HG02870 (cell line): ENCODE data around the gene ADPGK.
"Not testable (repeated sequence)": the region's sequence is repeated elsewhere in the genome, so short reads cannot be mapped to it uniquely, and the experiment has no call there.

Experiments used
- ATAC-seq: cut with Tn5 transposase; IDR thresholded peaks from one replicate; pipeline ENCODE4 v1.9.1; 2021; ENCODE audit warnings: mild to moderate bottlenecking, moderate library complexity; ENCODE audit not compliant: unreplicated experiment

Gene ADPGK

GRCh38 chr15:72751751-72752455 is 31.7 kb downstream of the ADPGK start:
- no peak for ATAC-seq

GRCh38 chr15:72749700-72750099 is 33.9 kb downstream of the ADPGK start:
- ATAC-seq: no peak

- ATAC-seq: peak; percentile 79
Observed at GRCh38 chr15:72740219-72740618, 43.3 kb downstream of the ADPGK start.

- ATAC-seq: no peak
Observed at GRCh38 chr15:72737723-72738122, 45.8 kb downstream of the ADPGK start.

GRCh38 chr15:72737061-72737460 is 46.5 kb downstream of the ADPGK start:
- no peak for ATAC-seq

- ATAC-seq: no peak
Observed at GRCh38 chr15:72735111-72735510, 48.4 kb downstream of the ADPGK start.

GRCh38 chr15:72733941-72734738 is 49.4 kb downstream of the ADPGK start:
- ATAC-seq: no peak

- ATAC-seq: no peak
Observed at GRCh38 chr15:72732516-72732915, 51.0 kb downstream of the ADPGK start.

GRCh38 chr15:72732086-72732485 is 51.5 kb downstream of the ADPGK start:
- ATAC-seq: no peak

- no peak for ATAC-seq
Observed at GRCh38 chr15:72728821-72729220, 54.7 kb downstream of the ADPGK start.

GRCh38 chr15:72728249-72728648 is 55.3 kb downstream of the ADPGK start:
- not testable (repeated sequence) for ATAC-seq

- no peak for ATAC-seq
Observed at GRCh38 chr15:72727154-72727553, 56.4 kb downstream of the ADPGK start.

GRCh38 chr15:72725851-72726250 is 57.7 kb downstream of the ADPGK start:
- ATAC-seq: not testable (repeated sequence)

- ATAC-seq: no peak
Observed at GRCh38 chr15:72725446-72725845, 58.1 kb downstream of the ADPGK start.

GRCh38 chr15:72724028-72724427 is 59.5 kb downstream of the ADPGK start:
- ATAC-seq: no peak

GRCh38 chr15:72722071-72722696 is 61.4 kb downstream of the ADPGK start:
- ATAC-seq: no peak

GRCh38 chr15:72708551-72709303 is 74.8 kb downstream of the ADPGK start:
- not testable (repeated sequence) for ATAC-seq

GRCh38 chr15:72706266-72706665 is 77.3 kb downstream of the ADPGK start:
- ATAC-seq: no peak
